ENCODE data around the gene CT45A9. TPM values are rescaled to one million over a fixed set of nuclear protein-coding genes. Genes with fewer than 3 reads are reported as not detected.
"Not testable (repeated sequence)": the region's sequence is repeated elsewhere in the genome, so short reads cannot be mapped to it uniquely, and the experiment has no call there.

The CT45A9 gene
- not detected for total RNA-seq

GRCh38 chrX:135871712-135872111, at the start of gene CT45A9:
Gene CT45A9, minus strand, starts transcription at chrX:135871812. Its CDS starts 3,751 bp downstream, at chrX:135868061.
- DNase-seq = not testable (repeated sequence)

DNA sequence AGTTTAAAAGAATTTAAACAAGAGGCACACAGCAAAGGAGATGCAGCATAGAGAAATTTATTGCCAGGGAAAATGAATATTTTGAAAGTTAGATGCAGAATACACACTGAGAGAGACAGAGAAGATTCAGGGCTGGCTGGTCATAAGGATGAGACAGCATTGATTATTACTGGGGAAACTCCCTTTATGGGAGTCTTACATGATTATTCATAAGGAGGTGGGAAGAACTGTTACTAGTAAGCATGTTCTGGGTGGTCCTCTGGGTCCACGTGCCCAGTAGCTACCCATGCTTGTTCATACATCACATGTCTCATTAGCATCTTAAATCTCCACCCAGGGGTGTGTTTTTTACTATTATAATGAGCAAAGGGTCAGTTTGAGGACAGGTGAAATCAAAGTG, 48.9 kb upstream of the CT45A9 start:
- DNase-seq = not testable (repeated sequence)

DNA sequence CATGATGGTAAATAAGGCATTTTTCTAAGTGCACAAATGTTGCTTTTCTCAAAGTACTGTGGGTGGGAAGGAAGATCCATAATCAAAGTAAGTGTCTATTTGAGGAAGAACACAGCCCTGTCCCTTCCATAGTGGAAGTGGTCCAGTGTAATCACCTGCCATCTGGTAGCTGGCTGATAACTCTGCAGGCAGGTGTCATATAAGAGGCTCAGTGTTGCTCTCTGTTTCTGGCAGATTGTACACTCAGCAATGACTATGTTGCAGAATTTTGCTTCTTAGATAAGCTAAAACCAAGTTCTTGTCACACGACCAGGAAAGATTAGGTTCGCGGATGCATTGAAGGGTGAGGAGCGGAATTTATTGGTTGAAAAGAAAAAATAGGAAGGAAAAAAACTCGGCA, 42.8 kb upstream of the CT45A9 start:
- no peak for DNase-seq

- no peak for DNase-seq
Observed at GRCh38 chrX:135910251-135910650, 38.6 kb upstream of the CT45A9 start.

- no peak for DNase-seq
Observed at GRCh38 chrX:135893294-135893817, 21.7 kb upstream of the CT45A9 start, which contains the start of the genes CT45A10 and SAGE1. Gene CT45A10, minus strand, starts transcription at chrX:135893444. Its CDS starts 8,100 bp downstream, at chrX:135885344. Gene SAGE1, plus strand, starts transcription at chrX:135893716. Its CDS starts 2,527 bp downstream, at chrX:135896243.

DNA sequence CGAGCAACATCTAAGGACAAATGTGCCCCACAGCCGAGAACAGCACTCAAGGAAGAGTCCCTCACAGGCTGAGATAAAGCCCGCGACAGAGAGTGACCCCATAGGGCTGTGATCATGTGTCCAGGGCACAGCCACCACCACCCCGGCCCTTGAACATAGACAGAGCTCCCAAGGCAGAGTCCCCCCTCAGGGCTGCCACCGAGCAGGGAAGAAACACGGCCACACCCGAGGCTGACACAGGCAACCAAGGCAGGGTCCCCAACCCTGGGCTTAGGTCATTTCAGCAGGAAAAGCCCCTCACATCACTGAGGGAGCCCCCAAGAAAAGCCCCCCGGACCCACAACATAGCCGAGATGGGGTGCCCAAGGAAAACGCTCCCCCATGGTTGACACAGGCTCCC, 21.2 kb upstream of the CT45A9 start:
- no peak for DNase-seq

- no peak for DNase-seq
Observed at GRCh38 chrX:135890087-135890585, 18.5 kb upstream of the CT45A9 start.

GRCh38 chrX:135888976-135889375, 17.4 kb upstream of the CT45A9 start:
- DNase-seq = not testable (repeated sequence)

- not testable (repeated sequence) for DNase-seq
Observed at GRCh38 chrX:135888230-135888629, 16.6 kb upstream of the CT45A9 start.

- not testable (repeated sequence) for DNase-seq
Observed at GRCh38 chrX:135882741-135883140, 11.1 kb upstream of the CT45A9 start.

- DNase-seq = not testable (repeated sequence)
Observed at GRCh38 chrX:135854438-135854837, 17.2 kb downstream of the CT45A9 start, which contains the start of gene CT45A8. Gene CT45A8, minus strand, starts transcription at chrX:135854538. Its CDS starts 3,755 bp downstream, at chrX:135850783.

DNA sequence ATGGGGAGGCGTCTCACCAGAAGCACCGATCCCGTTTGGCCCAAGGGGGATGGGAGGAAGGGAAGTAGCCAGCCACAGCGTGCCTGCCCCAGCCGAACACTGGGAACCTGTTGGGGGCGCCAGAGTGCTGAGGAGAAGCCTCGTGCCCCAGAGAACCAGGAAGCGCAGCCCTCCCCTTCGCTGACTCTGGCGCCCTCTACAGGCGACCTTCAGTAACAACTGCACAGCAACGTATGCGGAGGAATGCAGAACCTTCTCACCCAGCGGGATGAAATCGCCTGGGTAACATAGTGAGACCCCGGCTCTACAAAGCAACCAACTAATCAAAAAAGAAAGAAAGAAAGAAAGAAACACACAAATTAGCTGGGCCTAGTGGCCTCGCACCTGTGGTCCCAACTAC, 34.4 kb downstream of the CT45A9 start, which contains the start of gene CT45A7:
CT45A7 (minus strand) TSS at position 101 of the 400 bp plus-strand sequence. CDS start 3,747 bp downstream, outside the sequence.
- DNase-seq = not testable (repeated sequence)

DNA sequence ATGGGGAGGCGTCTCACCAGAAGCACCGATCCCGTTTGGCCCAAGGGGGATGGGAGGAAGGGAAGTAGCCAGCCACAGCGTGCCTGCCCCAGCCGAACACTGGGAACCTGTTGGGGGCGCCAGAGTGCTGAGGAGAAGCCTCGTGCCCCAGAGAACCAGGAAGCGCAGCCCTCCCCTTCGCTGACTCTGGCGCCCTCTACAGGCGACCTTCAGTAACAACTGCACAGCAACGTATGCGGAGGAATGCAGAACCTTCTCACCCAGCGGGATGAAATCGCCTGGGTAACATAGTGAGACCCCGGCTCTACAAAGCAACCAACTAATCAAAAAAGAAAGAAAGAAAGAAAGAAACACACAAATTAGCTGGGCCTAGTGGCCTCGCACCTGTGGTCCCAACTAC, 51.7 kb downstream of the CT45A9 start, which contains the start of gene CT45A2:
CT45A2 (minus strand) TSS at position 101 of the 400 bp plus-strand sequence. CDS start 3,747 bp downstream, outside the sequence.
- not testable (repeated sequence) for DNase-seq
